GM12878 (cell line): ENCODE data around the gene VCAM1. TPM values are rescaled to one million over a fixed set of nuclear protein-coding genes. Genes with fewer than 3 reads are reported as not detected.

Source experiments
- BCL3 ChIP-seq: IDR thresholded peaks from 2 replicates; pipeline ENCODE4 v1.6.1; 2011; ENCODE audit warnings: borderline replicate concordance, low read depth, mild to moderate bottlenecking, moderate library complexity, low read length; ENCODE audit not compliant: insufficient read depth, poor library complexity, severe bottlenecking
- MLLT1 ChIP-seq: fragments of 450-650 bp; IDR thresholded peaks from 2 replicates; pipeline ENCODE4 v1.6.1; 2016; ENCODE audit warnings: mild to moderate bottlenecking
- REST ChIP-seq: IDR thresholded peaks from 2 replicates; pipeline ENCODE4 v1.6.1; 2012; ENCODE audit warnings: mild to moderate bottlenecking, low read depth, low read length
- polyA plus RNA-seq, 11 experiments: library from polyadenylated mRNA; depleted of rRNA in 4 of 11; unstranded in 6 of 11; stranded (reverse) in 5 of 11; fragments of >200 nt; fragmentation: Nextera tagmentation in 4 of 11; fragmentation: Illumina TruSeq in 1 of 11; extraction: Ambion mirVana in 4 of 11; extraction: Trizol in 1 of 11; gene quantifications; 1 replicate in 1 of 11; 2 replicates in 10 of 11; pipeline versions ENCODE4 v1.2.1 to v1.2.3, GENCODE V29; 2011 to 2016; ENCODE audit warnings: inconsistent platforms in 2 of 11, missing spikeins in 2 of 11, low read depth in 1 of 11
- total RNA-seq, 4 experiments: library from RNA; depleted of rRNA in 3 of 4; stranded (reverse); fragments of >200 nt in 3 of 4; fragmentation: Illumina TruSeq in 1 of 4; extraction: Trizol in 1 of 4; gene quantifications; 2 replicates each; pipeline versions ENCODE4 v1.2.1 to v1.2.3, GENCODE V29; 2013 to 2021

VCAM1 gene
- total and polyA plus RNA-seq, 10 of the 15 experiments (the other 5 are each of a cell fraction or from before 2014, with no cell fraction given), result 5.0 to 13.6 (median 7.4) TPM

- TF ChIP-seq BCL3 (no peak), REST (no peak), MLLT1 (no peak)
- TF ChIP-seq, all 136 proteins: peak for 0
Measured at GRCh38 chr1:100708476-100709062, 11.0 kb upstream of the VCAM1 start (continued).
